ENCODE data around the gene MAST1. TPM values are rescaled to one million over a fixed set of nuclear protein-coding genes. Genes with fewer than 3 reads are reported as not detected.

The MAST1 gene

GRCh38 chr19:12922959-12923358 is 84.6 kb downstream of the MAST1 start:
- Histone ChIP-seq H3K4me1 (ENCODE audit: control insufficient read depth, insufficient read depth, low read depth, low read length) (peaks cover 3% of the 10 kb centered on the region), H3K9ac (ENCODE audit: low read length) (no peak overlapping the region), H3K27me3 (ENCODE audit: control insufficient read depth in 1 of 2, insufficient read depth in 1 of 2, low read length in 2 of 2) (no peaks in the 10 kb centered on the region), H2BK12ac (ENCODE audit: low read length in 2 of 2) (no peak overlapping the region), H3K4ac (ENCODE audit: low read depth in 1 of 2, low read length in 2 of 2) (no peak overlapping the region), H3K27ac (ENCODE audit: low read length, poor library complexity, severe bottlenecking) (no peak overlapping the region), H4K91ac (ENCODE audit: low read length) (no peak overlapping the region), H2AK5ac (ENCODE audit: low read length, severe bottlenecking) (no peak overlapping the region), H3K4me2 (ENCODE audit: low read length, poor library complexity, severe bottlenecking) (no peak overlapping the region), H3K18ac (ENCODE audit: low read depth in 1 of 2, low read length in 2 of 2) (no peak overlapping the region), H3K9me3 (ENCODE audit: control insufficient read depth, low read length) (no peaks in the 10 kb centered on the region), H2BK120ac (ENCODE audit: low read depth, low read length) (no peak overlapping the region), H4K8ac (ENCODE audit: low read length) (no peak overlapping the region), H2BK15ac (ENCODE audit: low read depth, poor library complexity, severe bottlenecking) (no peak overlapping the region), H3K79me1 (replicated peaks; ENCODE audit: low read length, poor library complexity, severe bottlenecking) (peaks cover 11% of the 10 kb centered on the region), H2AFZ (ENCODE audit: low read depth, low read length) (no peak overlapping the region), H3K23ac (ENCODE audit: low read length in 2 of 2) (no peak overlapping the region), H3K36me3 (ENCODE audit: control insufficient read depth in 1 of 2, insufficient read depth in 2 of 2, low read depth in 1 of 2, low read length in 2 of 2) (peaks cover 46 to 59% of the 10 kb centered on the region in 2 experiments), H2BK5ac (ENCODE audit: low read depth, low read length, poor library complexity, severe bottlenecking) (no peak overlapping the region), H3K4me3 (ENCODE audit: insufficient read depth in 1 of 2, low read depth in 1 of 2, low read length in 2 of 2) (no peak overlapping the region), H3K14ac (ENCODE audit: low read length in 2 of 2) (no peak overlapping the region)
- over 99% methylated on average over 4 of the region's 4 CpGs for WGBS
- no peak for DNase-seq

Small RNAs within 50 kb of the gene (small RNA-seq; reads per million reads assigned to genes)
- 3.5 reads per million, percentile 27 among the genes with 10 or more reads in this experiment for gene MIR5695 (ENCODE audit: low read depth)
- not detected for gene MIR6794 (ENCODE audit: low read depth)
